K562 (cell line): ENCODE data around the gene TCAP. TPM values are rescaled to one million over a fixed set of nuclear protein-coding genes. Genes with fewer than 3 reads are reported as not detected.

Source experiments
- CREBBP ChIP-seq: IDR thresholded peaks from one replicate; pipeline ENCODE4 v1.6.1; 2012; ENCODE audit warnings: low read depth, mild to moderate bottlenecking, control low read depth, inconsistent platforms, low read length
- CXXC5 ChIP-seq: fragments of 250-450 bp; sonication (Bioruptor Pico); IDR thresholded peaks from 2 replicates; pipeline ENCODE4 v1.8.0; 2022; ENCODE audit warnings: inconsistent platforms, mild to moderate bottlenecking, moderate library complexity
- ERF ChIP-seq: fragments of 450-650 bp; formaldehyde crosslinking; IDR thresholded peaks from 2 replicates; pipeline ENCODE4 v1.4.0; 2020; ENCODE audit warnings: mild to moderate bottlenecking, mixed read lengths
- FOXP4 ChIP-seq: sonication (generic); formaldehyde crosslinking; IDR thresholded peaks from 2 replicates; pipeline ENCODE4 v1.8.0; 2022; ENCODE audit warnings: mild to moderate bottlenecking, missing genetic modification reagents, borderline replicate concordance
- GTF2A2 ChIP-seq: IDR thresholded peaks from 2 replicates; pipeline ENCODE4 v1.6.1; 2016; ENCODE audit warnings: mild to moderate bottlenecking, missing genetic modification characterization, missing compliant biosample characterization
- HMGXB4 ChIP-seq: sonication (generic); formaldehyde crosslinking; IDR thresholded peaks from 2 replicates; pipeline ENCODE4 v1.8.1; 2023; ENCODE audit warnings: mild to moderate bottlenecking, missing genetic modification reagents
- MED1 ChIP-seq: sonication (generic); formaldehyde crosslinking; IDR thresholded peaks from 2 replicates; pipeline ENCODE4 v1.8.1; 2023; ENCODE audit warnings: missing genetic modification reagents, borderline replicate concordance
- MTF1 ChIP-seq: fragments of 250-450 bp; sonication (Bioruptor Pico); IDR thresholded peaks from 2 replicates; pipeline ENCODE4 v1.9.0; 2021; ENCODE audit warnings: moderate library complexity, mild to moderate bottlenecking, inconsistent platforms, borderline replicate concordance
- NBN ChIP-seq: fragments of 450-650 bp; IDR thresholded peaks from 2 replicates; pipeline ENCODE4 v1.6.1; 2016; ENCODE audit warnings: low read depth, mild to moderate bottlenecking
- NR2C1 ChIP-seq, 2 experiments: fragments of 450-650 bp; IDR thresholded peaks; 2 replicates each; pipeline ENCODE4 v1.6.1; 2017; ENCODE audit warnings: mild to moderate bottlenecking in 2 of 2, antibody characterized with exemption in 1 of 2, inconsistent platforms in 1 of 2, missing compliant biosample characterization in 1 of 2, missing genetic modification characterization in 1 of 2
- POLR2B ChIP-seq: fragments of 450-650 bp; IDR thresholded peaks from 2 replicates; pipeline ENCODE4 v1.6.1; 2018; ENCODE audit warnings: low read depth; ENCODE audit not compliant: partially characterized antibody
- POLR2H ChIP-seq: IDR thresholded peaks from 2 replicates; pipeline ENCODE4 v1.6.1; 2016; ENCODE audit warnings: missing genetic modification characterization, low read depth, mild to moderate bottlenecking, control low read depth, missing compliant biosample characterization, moderate library complexity
- RBBP5 ChIP-seq: fragments of 200-600 bp; sonication (generic); IDR thresholded peaks from 2 replicates; pipeline ENCODE4 v1.6.1; 2012; ENCODE audit warnings: borderline replicate concordance, mild to moderate bottlenecking, low read length, control low read depth, inconsistent platforms; ENCODE audit not compliant: insufficient read depth, poor library complexity, severe bottlenecking
- SAP30 ChIP-seq: fragments of 200-600 bp; sonication (generic); IDR thresholded peaks from 2 replicates; pipeline ENCODE4 v1.6.1; 2012; ENCODE audit warnings: borderline replicate concordance, low read depth, mild to moderate bottlenecking, moderate library complexity, low read length, control low read depth, inconsistent platforms; ENCODE audit not compliant: insufficient read depth, poor library complexity, severe bottlenecking
- SLC30A9 ChIP-seq: fragments of 250-450 bp; sonication (Bioruptor Pico); IDR thresholded peaks from 2 replicates; pipeline ENCODE4 v1.8.0; 2022; ENCODE audit warnings: mild to moderate bottlenecking, moderate library complexity
- SMARCA5 ChIP-seq: fragments of 450-650 bp; IDR thresholded peaks from 2 replicates; pipeline ENCODE4 v1.6.1; 2016
- THAP7 ChIP-seq: fragments of 250-450 bp; sonication (Bioruptor Pico); IDR thresholded peaks from 2 replicates; pipeline ENCODE4 v1.5.0; 2021
- XRCC5 ChIP-seq: fragments of 200-400 bp; formaldehyde crosslinking; IDR thresholded peaks from 2 replicates; pipeline ENCODE4 v1.6.1; 2017; ENCODE audit warnings: low read depth, mild to moderate bottlenecking, low read length
- YBX1 ChIP-seq: fragments of 450-650 bp; IDR thresholded peaks from 2 replicates; pipeline ENCODE4 v1.7.1; 2016; ENCODE audit warnings: mild to moderate bottlenecking
- ZNF23 ChIP-seq: fragments of 250-450 bp; sonication (Bioruptor Pico); IDR thresholded peaks from 2 replicates; pipeline ENCODE4 v1.4.0; 2020; ENCODE audit warnings: mild to moderate bottlenecking
- polyA plus RNA-seq, 8 experiments: library from polyadenylated mRNA; depleted of rRNA in 4 of 8; stranded (reverse) in 5 of 8; unstranded in 3 of 8; fragments of >200 nt; fragmentation: Nextera tagmentation in 2 of 8; fragmentation: Illumina TruSeq in 1 of 8; extraction: Ambion mirVana in 2 of 8; extraction: Trizol in 1 of 8; gene quantifications; 2 replicates each; pipeline versions ENCODE4 v1.2.1 to v1.2.3, GENCODE V29; 2011 to 2014; ENCODE audit warnings: inconsistent platforms in 1 of 8, missing spikeins in 1 of 8
- total RNA-seq, 7 experiments: library from RNA; depleted of rRNA in 6 of 7; stranded (reverse); fragments of >200 nt in 6 of 7; fragmentation: Illumina TruSeq in 2 of 7; extraction: Trizol in 2 of 7; gene quantifications; 2 replicates each; pipeline versions ENCODE4 v1.2.1 to v1.2.3, GENCODE V29; 2011 to 2021; ENCODE audit warnings: low replicate concordance in 1 of 7
- TF ChIP-seq, protein P1 (sequence below): fragments of 250-450 bp; sonication (Bioruptor Pico); IDR thresholded peaks from 2 replicates; pipeline ENCODE4 v1.5.0; 2022; ENCODE audit warnings: mild to moderate bottlenecking

TCAP gene
- total and polyA plus RNA-seq, 9 of the 15 experiments (the other 6 are each of a cell fraction or from before 2014, with no cell fraction given) = 0.33 to 1.4 (median 0.82) TPM; not detected in 2

DNA sequence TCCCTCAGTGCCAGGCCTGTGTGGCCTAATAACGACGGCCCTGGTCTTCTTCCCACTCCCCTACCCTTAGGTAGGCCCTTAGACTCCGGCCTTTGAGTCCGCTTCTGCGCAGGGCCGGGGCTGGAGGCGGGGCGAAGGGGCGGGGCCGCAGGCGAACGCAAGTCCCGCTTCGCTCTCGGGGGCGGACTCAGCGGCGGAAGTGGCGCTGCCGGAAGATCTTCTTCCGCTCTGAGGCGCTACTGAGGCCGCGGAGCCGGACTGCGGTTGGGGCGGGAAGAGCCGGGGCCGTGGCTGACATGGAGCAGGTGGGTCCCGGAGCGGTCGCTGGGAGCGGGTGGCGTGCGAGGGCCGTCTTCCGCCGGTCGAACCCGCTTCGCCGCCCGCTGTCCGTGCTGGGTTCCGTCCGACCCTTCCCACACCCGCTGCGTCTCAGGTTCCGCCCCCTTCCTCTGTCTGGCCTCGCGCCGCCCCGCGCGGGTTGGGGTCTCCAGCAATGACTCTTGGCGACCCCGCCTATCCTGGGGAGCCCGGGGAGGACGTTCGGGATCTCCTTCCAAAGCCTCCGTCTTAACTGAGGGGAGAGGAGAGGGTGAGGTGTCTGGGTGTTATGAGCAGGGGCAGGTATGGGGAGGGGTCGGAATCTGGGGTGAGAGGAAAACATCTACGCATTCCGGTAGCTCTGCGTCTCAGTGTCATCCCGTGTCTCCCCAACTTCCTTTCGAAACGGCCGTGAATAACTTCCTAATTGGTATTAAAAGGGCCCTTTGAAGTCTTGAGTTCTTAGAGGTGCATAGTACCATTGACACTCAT is 28.0 kb upstream of the TCAP start, which contains the start of gene STARD3 (continued):
- TF ChIP-seq HMGXB4 (peak; percentile 67; the same call in 1 of the 2 replicates), NBN (peak; percentile 47; the same call in 1 of the 2 replicates), NR2C1 (IDR thresholded peaks at IDR 0.05) (0 out of 2 replicates have a peak, but pooled peaks have one; percentile 59), NR2C1 (tag; IDR thresholded peaks at IDR 0.05) (peak; percentile 55), XRCC5 (0 out of 2 replicates have a peak, but pooled peaks have one; percentile 53), RBBP5 (peak; percentile 90), SMARCA5 (no peak), YBX1 (no peak), THAP7 (CRISPR knock-in tag) (no peak), ZNF23 (CRISPR knock-in tag) (no peak), POLR2H (tag) (no peak), FOXP4 (CRISPR knock-in tag) (no peak), SLC30A9 (CRISPR knock-in tag) (no peak), POLR2B (peak; percentile 66), MTF1 (CRISPR knock-in tag) (no peak), SAP30 (peak; percentile 52), CREBBP (no peak), MED1 (no peak), CXXC5 (CRISPR knock-in tag) (peak; percentile 96), ERF (CRISPR knock-in tag) (no peak), GTF2A2 (tag) (no peak)
- TF ChIP-seq, protein P1, sequence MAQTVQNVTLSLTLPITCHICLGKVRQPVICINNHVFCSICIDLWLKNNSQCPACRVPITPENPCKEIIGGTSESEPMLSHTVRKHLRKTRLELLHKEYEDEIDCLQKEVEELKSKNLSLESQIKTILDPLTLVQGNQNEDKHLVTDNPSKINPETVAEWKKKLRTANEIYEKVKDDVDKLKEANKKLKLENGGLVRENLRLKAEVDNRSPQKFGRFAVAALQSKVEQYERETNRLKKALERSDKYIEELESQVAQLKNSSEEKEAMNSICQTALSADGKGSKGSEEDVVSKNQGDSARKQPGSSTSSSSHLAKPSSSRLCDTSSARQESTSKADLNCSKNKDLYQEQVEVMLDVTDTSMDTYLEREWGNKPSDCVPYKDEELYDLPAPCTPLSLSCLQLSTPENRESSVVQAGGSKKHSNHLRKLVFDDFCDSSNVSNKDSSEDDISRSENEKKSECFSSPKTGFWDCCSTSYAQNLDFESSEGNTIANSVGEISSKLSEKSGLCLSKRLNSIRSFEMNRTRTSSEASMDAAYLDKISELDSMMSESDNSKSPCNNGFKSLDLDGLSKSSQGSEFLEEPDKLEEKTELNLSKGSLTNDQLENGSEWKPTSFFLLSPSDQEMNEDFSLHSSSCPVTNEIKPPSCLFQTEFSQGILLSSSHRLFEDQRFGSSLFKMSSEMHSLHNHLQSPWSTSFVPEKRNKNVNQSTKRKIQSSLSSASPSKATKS (CRISPR knock-in tag) = no peak
